ENCODE results near the gene NAV1. TPM values are rescaled to one million over a fixed set of nuclear protein-coding genes. Genes with fewer than 3 reads are reported as not detected.

The NAV1 gene
- total RNA-seq, 1 donor from 2014 or later, result 288 TPM

DNA sequence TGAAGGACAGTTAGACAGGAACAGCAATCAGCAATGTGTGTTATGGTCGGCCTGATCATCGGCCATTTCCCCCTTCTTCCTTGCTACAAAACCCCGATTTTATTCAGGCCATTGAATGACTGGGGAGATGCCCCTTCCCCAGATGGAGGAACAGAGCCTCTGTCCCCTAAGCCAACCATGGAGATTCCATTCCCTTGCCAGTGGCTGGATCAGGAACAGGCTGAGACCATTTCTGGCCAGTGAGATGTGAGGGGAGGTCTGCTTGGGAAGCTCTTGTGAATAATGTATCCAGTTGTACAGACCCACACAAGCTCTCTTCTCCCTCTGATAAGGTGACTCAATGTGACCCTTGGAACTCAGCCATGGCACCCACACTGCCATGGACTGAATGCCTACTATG is 39.7 kb upstream of the NAV1 start:
- no peaks in the 10 kb centered on the region for H3K27me3 Mint-ChIP-seq (ENCODE audit: unreplicated experiment)
- no peaks in the 10 kb centered on the region for H3K9me3 Mint-ChIP-seq (ENCODE audit: unreplicated experiment)
- DNase-seq (ENCODE audit: extremely low spot score, unreplicated experiment), result no peak
- no peak overlapping the region for H3K27ac Mint-ChIP-seq (ENCODE audit: unreplicated experiment)
- no peak for TF ChIP-seq CTCF (IDR thresholded peaks at IDR 0.05)
- H3K36me3 Mint-ChIP-seq (ENCODE audit: unreplicated experiment), result no peaks in the 10 kb centered on the region
- H3K4me3 Mint-ChIP-seq (ENCODE audit: unreplicated experiment), result no peak overlapping the region
- peaks cover 57% of the 10 kb centered on the region for H3K4me1 Mint-ChIP-seq (ENCODE audit: unreplicated experiment)

- Mint-ChIP-seq H3K27me3 (ENCODE audit: unreplicated experiment) (no peaks in the 10 kb centered on the region), H3K4me3 (ENCODE audit: unreplicated experiment) (no peak overlapping the region), H3K9me3 (ENCODE audit: unreplicated experiment) (no peaks in the 10 kb centered on the region), H3K4me1 (ENCODE audit: unreplicated experiment) (peaks cover 57% of the 10 kb centered on the region), H3K36me3 (ENCODE audit: unreplicated experiment) (no peaks in the 10 kb centered on the region), H3K27ac (ENCODE audit: unreplicated experiment) (peak overlapping the region; percentile 90)
- TF ChIP-seq CTCF (IDR thresholded peaks at IDR 0.05), result no peak
- DNase-seq (ENCODE audit: extremely low spot score, unreplicated experiment), result no peak
These were observed 38.9 kb upstream of the NAV1 start for GRCh38 chr1:201499795-201500669.

DNA sequence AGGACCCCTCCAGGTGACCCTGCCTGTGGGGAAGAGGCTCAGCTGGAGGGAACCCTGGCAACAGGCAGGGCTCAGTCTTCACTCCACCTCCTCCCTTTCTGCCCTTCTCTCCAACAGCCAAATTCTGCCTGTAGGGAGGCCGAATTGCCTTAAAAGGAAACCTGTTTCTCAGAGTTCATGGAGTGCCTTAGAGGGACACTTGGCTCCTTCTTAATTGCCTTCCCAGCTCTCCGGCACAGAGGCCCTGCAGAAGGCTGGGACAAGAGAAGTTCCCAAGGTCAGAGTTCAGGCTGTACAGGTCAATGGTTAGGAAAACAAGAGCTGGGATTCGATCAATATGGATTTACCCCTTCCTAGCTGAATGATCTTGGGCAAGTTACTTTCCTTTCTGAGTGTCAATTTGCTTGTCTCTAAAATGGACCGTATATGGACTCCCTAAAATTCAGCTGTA is 38.2 kb upstream of the NAV1 start:
- Mint-ChIP-seq H3K27ac (ENCODE audit: unreplicated experiment) (peak overlapping the region; percentile 90), H3K4me3 (ENCODE audit: unreplicated experiment) (no peak overlapping the region), H3K27me3 (ENCODE audit: unreplicated experiment) (no peaks in the 10 kb centered on the region), H3K9me3 (ENCODE audit: unreplicated experiment) (no peaks in the 10 kb centered on the region), H3K4me1 (ENCODE audit: unreplicated experiment) (peaks cover 60% of the 10 kb centered on the region), H3K36me3 (ENCODE audit: unreplicated experiment) (no peaks in the 10 kb centered on the region)
- TF ChIP-seq CTCF (IDR thresholded peaks at IDR 0.05), result no peak
- no peak for DNase-seq (ENCODE audit: extremely low spot score, unreplicated experiment)

GRCh38 chr1:201501144-201501543 is 37.8 kb upstream of the NAV1 start:
- no peak for DNase-seq (ENCODE audit: extremely low spot score, unreplicated experiment)
- Mint-ChIP-seq H3K27me3 (ENCODE audit: unreplicated experiment) (no peaks in the 10 kb centered on the region), H3K36me3 (ENCODE audit: unreplicated experiment) (no peaks in the 10 kb centered on the region), H3K4me3 (ENCODE audit: unreplicated experiment) (no peak overlapping the region), H3K4me1 (ENCODE audit: unreplicated experiment) (peaks cover 59% of the 10 kb centered on the region), H3K27ac (ENCODE audit: unreplicated experiment) (peak overlapping the region; percentile 90), H3K9me3 (ENCODE audit: unreplicated experiment) (no peaks in the 10 kb centered on the region)
- no peak for TF ChIP-seq CTCF (IDR thresholded peaks at IDR 0.05)

GRCh38 chr1:201501812-201502510 is 37.0 kb upstream of the NAV1 start:
- H3K27me3 Mint-ChIP-seq (ENCODE audit: unreplicated experiment), result no peaks in the 10 kb centered on the region
- H3K27ac Mint-ChIP-seq (ENCODE audit: unreplicated experiment), result peak overlapping the region; percentile 91
- no peaks in the 10 kb centered on the region for H3K9me3 Mint-ChIP-seq (ENCODE audit: unreplicated experiment)
- DNase-seq (ENCODE audit: extremely low spot score, unreplicated experiment), result no peak
- H3K4me1 Mint-ChIP-seq (ENCODE audit: unreplicated experiment), result peaks cover 54% of the 10 kb centered on the region
- no peak overlapping the region for H3K4me3 Mint-ChIP-seq (ENCODE audit: unreplicated experiment)
- no peak for TF ChIP-seq CTCF (IDR thresholded peaks at IDR 0.05)
- no peaks in the 10 kb centered on the region for H3K36me3 Mint-ChIP-seq (ENCODE audit: unreplicated experiment)

Data from osteocyte (in vitro differentiated cells).